NCI-H82 treated with DMSO at 0.1 percent for 48 hours (cell line): Measurements from ENCODE around the gene NEUROG3.

Experiments used
- DNase-seq: peaks from one replicate; lab custom pipeline; 2025; ENCODE audit not compliant: unreplicated experiment; lab: John Stamatoyannopoulos, UW

NEUROG3 gene, protein sequence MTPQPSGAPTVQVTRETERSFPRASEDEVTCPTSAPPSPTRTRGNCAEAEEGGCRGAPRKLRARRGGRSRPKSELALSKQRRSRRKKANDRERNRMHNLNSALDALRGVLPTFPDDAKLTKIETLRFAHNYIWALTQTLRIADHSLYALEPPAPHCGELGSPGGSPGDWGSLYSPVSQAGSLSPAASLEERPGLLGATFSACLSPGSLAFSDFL

DNA sequence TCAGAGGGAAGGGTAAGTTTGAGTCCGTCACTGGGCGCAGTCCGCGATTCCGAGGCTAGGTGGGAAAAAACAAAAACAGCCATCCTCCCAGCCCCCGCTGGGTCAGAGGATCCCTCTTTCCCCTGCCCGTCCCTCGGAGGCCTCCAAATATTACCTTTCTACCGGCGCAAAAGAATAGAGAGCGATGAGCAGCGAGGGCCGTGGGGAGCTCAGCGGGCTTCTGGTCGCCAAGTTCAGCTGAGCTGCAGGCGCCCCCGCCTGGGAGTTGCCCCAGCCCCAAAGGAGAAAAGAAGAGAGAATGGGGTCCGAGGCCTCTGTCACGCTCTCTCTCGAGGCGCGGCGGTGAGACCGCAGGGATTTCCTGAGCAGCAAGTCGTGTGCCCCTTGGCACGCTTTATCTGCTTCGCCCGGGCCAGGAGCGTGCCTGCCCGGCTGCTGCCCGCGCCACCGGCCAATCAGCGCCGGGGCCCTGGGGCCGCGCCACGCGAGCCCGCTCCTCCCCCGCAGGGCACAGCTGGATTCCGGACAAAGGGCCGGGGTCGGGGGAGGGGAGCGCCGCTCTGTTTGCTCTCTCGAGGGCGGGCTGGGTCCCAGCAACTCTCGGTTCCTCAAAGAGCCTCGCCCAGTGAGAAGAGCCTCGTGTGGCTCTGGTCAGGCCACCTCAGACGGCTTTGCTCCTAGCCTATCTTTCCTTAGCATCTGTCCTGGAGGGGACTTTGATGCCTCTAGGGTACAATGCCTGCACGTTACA is at the start of gene NEUROG3:
Gene NEUROG3 (minus strand): TSS at position 367 of the 751 bp plus-strand sequence. CDS start 379 bp downstream, outside the sequence.
- DNase-seq: no peak

DNA sequence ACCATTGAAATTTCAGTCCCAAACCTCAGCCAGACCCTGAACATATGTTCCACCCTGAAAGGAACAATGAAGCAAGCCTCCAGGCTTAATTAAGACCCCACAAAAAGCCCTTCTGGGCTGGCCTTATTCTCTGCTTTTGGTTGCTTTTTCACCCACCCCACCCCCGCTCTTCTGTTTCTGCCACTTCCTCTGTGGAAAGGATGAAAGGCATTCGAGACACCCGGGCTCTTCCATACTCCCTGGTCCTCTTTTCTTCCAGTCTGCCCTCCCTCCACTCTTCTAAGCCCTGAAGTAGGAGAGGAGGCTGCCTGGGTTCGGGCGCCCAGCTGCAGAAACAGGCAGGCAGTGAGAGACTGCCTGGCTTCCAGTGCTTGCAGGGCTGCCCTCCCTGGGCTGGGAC is 47.4 kb upstream of the NEUROG3 start:
- DNase-seq: no peak

DNA sequence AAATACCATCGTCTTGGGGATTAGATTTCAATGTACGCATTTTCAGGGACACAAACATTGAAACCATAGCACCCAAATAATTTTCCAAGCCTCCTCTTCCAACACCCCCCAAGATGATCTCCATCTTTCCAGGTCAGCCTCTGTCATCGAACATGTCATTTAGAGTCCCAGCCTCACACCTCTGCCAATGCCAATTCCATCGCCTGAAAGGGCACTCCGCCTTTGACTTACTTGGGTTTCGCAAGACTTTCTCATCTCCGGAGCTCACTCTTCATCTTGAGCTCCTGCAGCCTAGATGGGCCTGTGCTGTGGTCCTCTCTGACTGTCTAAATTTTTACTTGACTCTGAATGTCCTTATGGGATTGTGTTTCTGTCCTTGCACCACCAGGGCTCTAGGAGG is 46.4 kb upstream of the NEUROG3 start:
- no peak for DNase-seq

DNA sequence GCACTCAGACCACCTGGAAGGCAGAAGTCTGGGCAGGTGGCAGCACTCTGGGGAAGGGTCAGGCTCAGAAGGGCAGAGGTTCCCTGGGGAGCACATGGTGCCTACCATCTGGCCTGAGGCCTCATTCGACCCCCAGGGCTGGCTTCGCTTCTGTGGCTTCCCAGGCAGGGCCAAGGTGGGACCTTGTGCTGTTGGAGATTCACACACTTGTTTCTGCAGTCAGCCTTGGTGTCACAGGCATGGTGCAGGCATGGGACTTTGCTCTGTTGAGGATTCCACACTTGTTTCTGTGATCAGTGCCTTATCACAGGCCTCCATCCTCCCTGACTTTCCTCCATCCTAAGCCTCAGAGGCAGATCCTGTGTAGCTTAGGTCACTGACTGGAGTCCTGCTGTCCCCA is 45.5 kb upstream of the NEUROG3 start:
- DNase-seq: no peak

DNA sequence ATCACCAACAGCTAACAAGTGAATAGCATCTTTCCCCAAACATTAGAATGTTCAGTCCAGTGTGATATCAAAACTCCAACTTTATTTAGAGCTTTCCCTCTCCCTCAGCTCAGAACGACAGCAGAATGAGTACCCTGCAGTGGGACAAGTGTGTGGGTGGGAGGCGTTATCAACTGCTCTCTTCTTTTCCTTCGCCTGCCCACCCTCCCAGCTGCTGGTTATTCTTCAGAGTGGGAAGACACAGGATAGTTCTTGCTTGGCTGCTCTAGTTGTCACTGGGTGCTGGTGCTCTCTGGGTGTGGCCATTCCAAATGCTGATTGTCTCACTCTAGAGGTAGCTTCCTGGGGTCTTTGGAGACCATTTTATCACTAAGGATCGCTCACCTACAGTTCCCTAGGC is 43.1 kb upstream of the NEUROG3 start:
- DNase-seq: no peak

GRCh38 chr10:69614130-69614529 is 40.9 kb upstream of the NEUROG3 start:
- DNase-seq: no peak

DNA sequence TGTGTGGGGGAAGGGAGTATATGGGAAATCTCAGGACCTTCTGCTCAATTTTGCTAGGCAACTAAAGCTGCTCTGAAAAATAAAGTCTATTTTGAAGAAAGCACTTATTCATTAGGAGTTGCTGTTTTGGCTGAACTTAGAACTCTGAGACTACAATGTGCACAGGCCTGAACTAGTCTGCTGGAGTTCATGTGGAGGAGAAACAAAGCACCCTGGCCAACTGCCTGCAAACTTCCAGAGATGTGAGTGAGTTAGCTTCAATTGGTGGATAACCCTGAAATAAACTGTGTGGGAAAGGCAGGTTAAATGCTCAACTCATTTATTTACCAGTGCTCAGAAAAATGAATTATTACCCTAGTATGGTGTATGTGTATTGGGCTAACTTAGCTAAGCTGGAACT is 39.5 kb upstream of the NEUROG3 start:
- DNase-seq: no peak

DNA sequence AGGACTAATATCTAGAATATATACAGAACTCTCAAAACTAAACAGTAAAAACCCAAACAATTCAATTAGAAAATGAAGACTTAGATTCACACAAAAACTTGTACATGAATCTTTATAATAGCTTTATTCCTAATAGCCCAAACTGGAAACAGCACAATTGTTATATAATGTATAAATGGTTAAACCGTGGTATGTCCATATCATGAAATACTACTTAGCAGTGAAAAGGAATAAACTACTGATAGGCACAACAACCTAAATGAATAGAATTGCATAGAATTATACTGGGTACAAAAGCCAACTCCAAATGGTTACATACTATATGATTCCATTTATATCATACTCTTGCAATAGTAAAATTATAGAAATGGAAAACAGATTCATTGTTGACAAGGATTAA is 35.9 kb upstream of the NEUROG3 start:
- DNase-seq: no peak

DNA sequence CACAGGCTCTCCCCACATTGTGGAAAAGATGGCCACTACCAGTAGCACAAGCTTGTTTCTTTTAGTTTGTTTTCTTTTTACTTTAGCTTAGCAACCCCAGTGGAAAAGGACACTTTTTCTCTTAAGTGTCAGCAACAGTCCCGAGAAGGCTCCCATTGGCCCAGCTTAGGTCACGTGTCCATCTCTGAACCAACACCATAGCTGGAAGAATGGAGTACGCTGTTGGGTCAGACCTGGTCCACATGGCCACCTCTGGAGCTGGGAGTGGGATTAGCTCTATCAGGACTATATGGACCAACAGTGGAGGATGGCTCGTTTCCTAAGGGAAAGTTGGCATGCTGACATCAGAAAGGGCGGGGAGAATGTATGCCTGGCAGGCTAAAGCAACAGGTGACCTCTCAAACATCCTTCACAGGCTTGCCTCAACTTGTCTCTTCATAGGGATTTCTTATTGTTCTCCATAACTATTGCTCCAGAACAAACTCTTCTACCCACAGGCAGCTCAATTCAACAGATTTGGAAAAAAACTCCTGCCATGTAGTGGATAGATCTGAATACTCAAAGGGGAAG is 27.6 kb upstream of the NEUROG3 start:
- no peak for DNase-seq

GRCh38 chr10:69588358-69588757 is 15.1 kb upstream of the NEUROG3 start:
- DNase-seq: no peak

- DNase-seq: no peak
Observed at GRCh38 chr10:69584624-69585023, 11.4 kb upstream of the NEUROG3 start.

DNA sequence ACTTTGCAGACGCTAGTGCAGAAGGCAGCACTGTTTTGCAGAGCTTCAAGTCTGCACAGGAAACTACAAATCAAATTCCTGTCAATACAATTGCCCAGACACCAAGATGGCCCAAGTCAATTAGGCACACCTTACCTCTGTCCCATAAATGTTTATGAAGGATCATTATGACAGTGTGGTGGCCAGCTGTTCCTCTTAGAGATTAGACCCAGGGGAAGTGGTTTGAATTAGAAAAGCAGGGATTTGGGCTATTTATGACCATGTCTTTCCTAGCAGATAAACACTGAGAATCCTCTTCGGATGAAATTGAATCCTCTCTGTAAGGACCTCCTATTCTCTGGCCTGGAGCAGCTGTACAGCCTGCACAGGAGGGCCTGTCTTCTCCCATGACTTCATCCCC is 9.9 kb upstream of the NEUROG3 start:
- DNase-seq: no peak

- DNase-seq: no peak
Observed at GRCh38 chr10:69580435-69580834, 7.2 kb upstream of the NEUROG3 start.

- DNase-seq: no peak
Observed at GRCh38 chr10:69579464-69580060, 6.3 kb upstream of the NEUROG3 start.

DNA sequence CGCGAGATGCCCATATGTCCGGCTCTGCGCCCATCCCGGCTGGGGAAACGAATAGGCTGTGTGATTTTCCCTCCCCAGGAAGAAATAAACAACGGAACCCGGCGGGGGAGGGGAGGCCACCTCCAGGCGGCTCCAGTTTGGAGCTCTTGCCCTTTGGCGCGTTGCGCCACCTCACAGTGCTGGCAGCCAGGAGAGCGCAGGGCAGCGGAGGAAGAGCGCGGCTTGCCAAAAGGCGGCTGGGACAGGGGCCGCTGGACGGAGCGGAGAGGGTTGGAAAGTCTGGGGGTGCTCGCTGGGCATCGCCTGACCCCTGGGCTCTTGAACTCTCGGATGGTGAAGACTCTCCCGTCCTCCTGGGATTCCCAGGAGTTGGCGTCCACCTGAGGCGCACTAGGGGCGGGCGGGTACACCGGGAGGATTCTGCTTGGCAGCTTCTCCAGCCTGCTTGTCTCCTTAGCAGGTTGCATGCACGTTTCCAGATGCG is 5.3 kb upstream of the NEUROG3 start:
- DNase-seq: no peak

- no peak for DNase-seq
Observed at GRCh38 chr10:69577268-69578232, 4.3 kb upstream of the NEUROG3 start.

DNA sequence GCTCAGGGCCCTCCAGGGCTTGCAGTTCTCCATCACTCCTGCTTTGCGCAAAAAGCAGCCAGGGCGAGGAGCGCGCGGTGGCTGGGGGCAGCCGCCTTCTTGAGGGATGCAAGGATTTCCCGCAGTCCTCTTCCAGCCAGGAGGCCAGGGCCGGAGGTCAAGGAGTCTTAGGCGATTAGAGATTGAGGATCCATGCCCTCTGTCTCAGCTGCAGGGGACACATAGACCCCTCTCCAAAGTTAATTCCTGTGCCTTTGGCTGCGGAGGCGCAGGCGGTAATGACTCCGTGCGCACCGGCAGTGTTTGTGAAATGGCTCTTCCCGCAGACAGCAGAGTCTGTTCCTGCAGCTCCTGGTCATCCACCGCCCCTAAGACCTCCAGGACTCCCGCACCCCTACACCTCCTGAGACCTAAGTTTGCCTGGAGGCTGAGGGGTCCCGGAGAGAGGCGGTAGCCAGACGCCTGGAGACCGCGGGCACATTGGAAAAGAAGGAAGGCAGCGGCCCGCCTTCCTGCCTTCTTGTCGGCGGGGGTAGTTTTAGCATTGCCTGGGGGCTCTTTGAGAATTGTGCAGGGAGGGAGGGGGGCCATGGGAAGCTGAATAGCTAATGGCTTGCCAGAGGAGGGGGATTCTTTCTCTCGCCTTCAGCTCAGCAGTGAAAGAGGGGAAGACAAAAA is 3.3 kb upstream of the NEUROG3 start:
- no peak for DNase-seq

- DNase-seq: no peak
Observed at GRCh38 chr10:69575164-69575722, 2.0 kb upstream of the NEUROG3 start.

GRCh38 chr10:69574571-69574978 is 1.4 kb upstream of the NEUROG3 start:
- DNase-seq: no peak
